CD4-positive, alpha-beta T cell (primary cell): Measurements from ENCODE around the gene ANXA6. TPM values are rescaled to one million over a fixed set of nuclear protein-coding genes. Genes with fewer than 3 reads are reported as not detected.
A peak's percentile ranks its signal among the peaks of the same experiment; 100 is the strongest.

Experiments used
- ATAC-seq: fragments of 200-7000 bp; cut with Tn5 transposase; one replicate; pipeline ENCODE4 v1.10.0; 2022; ENCODE audit warnings: mild to moderate bottlenecking; ENCODE audit not compliant: poor library complexity
- CTCF ChIA-PET: fragments of 350-600 bp; sonication (Branson Sonifier 250); formaldehyde crosslinking; loops from one replicate; lab custom pipeline; 2021; ENCODE audit warnings: antibody characterized with exemption, inconsistent platforms; lab: Charles Lee
- POLR2A ChIA-PET: fragments of 350-600 bp; sonication (Branson Sonifier 250); formaldehyde crosslinking; loops from one replicate; lab custom pipeline; 2021; ENCODE audit warnings: antibody characterized with exemption, inconsistent platforms; lab: Charles Lee
- DNase-seq, 14 experiments: peaks; one replicate each; pipeline ENCODE4 v3.0.0-alpha.2; 2013 to 2020; ENCODE audit warnings: mixed read lengths in 2 of 14
- H3K27ac ChIP-seq, 2 donors: one replicate each; pipeline versions ENCODE4 v1.5.1 to v1.7.0; 2013; ENCODE audit warnings: low read length in 2 of 2, low read depth in 1 of 2, mild to moderate bottlenecking in 1 of 2
- H3K27me3 ChIP-seq, 2 experiments: 1 replicate in 1 of 2; 2 replicates in 1 of 2; pipeline versions ENCODE4 v1.6.1 to v1.7.0; 2013; ENCODE audit warnings: low read length in 2 of 2, control low read depth in 1 of 2, mild to moderate bottlenecking in 1 of 2, moderate library complexity in 1 of 2; ENCODE audit not compliant: insufficient read depth in 2 of 2, control insufficient read depth in 1 of 2
- H3K36me3 ChIP-seq: one replicate; pipeline ENCODE4 v1.6.1; 2013; ENCODE audit warnings: low read length, control low read depth; ENCODE audit not compliant: insufficient read depth
- H3K4me1 ChIP-seq: one replicate; pipeline ENCODE4 v1.6.1; 2013; ENCODE audit warnings: low read length, control low read depth; ENCODE audit not compliant: insufficient read depth
- H3K4me3 ChIP-seq: one replicate; pipeline ENCODE4 v1.5.1; 2013; ENCODE audit warnings: mild to moderate bottlenecking, low read length, moderate library complexity
- H3K9me3 ChIP-seq, 2 experiments: 1 replicate in 1 of 2; 2 replicates in 1 of 2; pipeline versions ENCODE4 v1.6.1 to v1.7.0; 2013; ENCODE audit warnings: low read length in 2 of 2, mild to moderate bottlenecking in 2 of 2, control low read depth in 1 of 2, moderate library complexity in 1 of 2; ENCODE audit not compliant: control insufficient read depth in 1 of 2, insufficient read depth in 1 of 2
- H3K27ac Mint-ChIP-seq: one replicate; pipeline ENCODE4 v1.8.0; 2020; ENCODE audit warnings: mixed read lengths
- H3K27me3 Mint-ChIP-seq: one replicate; pipeline ENCODE4 v1.8.0; 2021; ENCODE audit warnings: mixed read lengths
- H3K36me3 Mint-ChIP-seq: one replicate; pipeline ENCODE4 v1.8.0; 2021; ENCODE audit warnings: low read depth, mixed read lengths
- H3K4me1 Mint-ChIP-seq: one replicate; pipeline ENCODE4 v1.8.0; 2021; ENCODE audit warnings: low read depth, mixed read lengths
- H3K4me3 Mint-ChIP-seq: one replicate; pipeline ENCODE4 v1.8.0; 2020; ENCODE audit warnings: mild to moderate bottlenecking, mixed read lengths
- H3K9me3 Mint-ChIP-seq: one replicate; pipeline ENCODE4 v1.8.0; 2020; ENCODE audit warnings: mixed read lengths
- CTCF ChIP-seq: fragments of 200-600 bp; IDR thresholded peaks from one replicate; pipeline ENCODE4 v1.8.0; 2022; ENCODE audit warnings: antibody characterized with exemption, mild to moderate bottlenecking
- intact Hi-C, 2 experiments: fragments of 100-400 bp; cut with DNase I in 1 of 2; cut with micrococcal nuclease in 1 of 2; formaldehyde crosslinking; loops; one replicate each; pipeline versions ENCODE4 v1.15.1 to v1.9.0; 2023 to 2025; cut with DNase I, micrococcal nuclease
- total RNA-seq, 174 experiments: library from RNA in 2 of 174; stranded (reverse) in 2 of 174; gene quantifications; one replicate each; pipeline ENCODE4 v1.2.3 and lab custom pipeline; 2021 to 2026

ANXA6 gene
- total RNA-seq, 2 experiments from 2014 or later, result 108 to 130 TPM

GRCh38 chr5:151078490-151079262 lies 78.9 kb downstream of the ANXA6 start:
- H3K27ac Mint-ChIP-seq, result peak overlapping the region; percentile 87
- H3K27me3 Mint-ChIP-seq, result no peaks in the 10 kb centered on the region
- no peaks in the 10 kb centered on the region for H3K9me3 Mint-ChIP-seq
- peak in 13 of 14 experiments; percentile 51 to 82 (median 63) for DNase-seq
- Histone ChIP-seq H3K27ac (peak overlapping the region; percentile 73 to 97), H3K4me1 (peaks cover 75% of the 10 kb centered on the region), H3K27me3 (no peaks in the 10 kb centered on the region), H3K36me3 (peaks cover 33% of the 10 kb centered on the region), H3K9me3 (no peaks in the 10 kb centered on the region), H3K4me3 (peak overlapping the region; percentile 85)
- H3K4me3 Mint-ChIP-seq, result peak overlapping the region; percentile 97
- peak; percentile 27 for ATAC-seq
- peaks cover 82% of the 10 kb centered on the region for H3K4me1 Mint-ChIP-seq
- peaks cover 48% of the 10 kb centered on the region for H3K36me3 Mint-ChIP-seq
- intact Hi-C loops, result no loop called here
- TF ChIP-seq CTCF, result no peak
- ChIA-PET CTCF (interaction anchor here (1.4 kb wide), 1 partner anchor 14 kb away, joined by 4 read pairs; no protein-coding TSS in a partner anchor), POLR2A (interaction anchor here (0.7 to 1.9 kb wide), 5 partner anchors 9 to 174 kb away, joined by 3 to 6 read pairs (median 3); partner anchors contain the start of gene GM2A)

- no peak for TF ChIP-seq CTCF
- Histone ChIP-seq H3K9me3 (no peaks in the 10 kb centered on the region), H3K27ac (peak overlapping the region in 1 of 2 donors; percentile 73), H3K4me1 (peaks cover 69% of the 10 kb centered on the region), H3K36me3 (peaks cover 40% of the 10 kb centered on the region), H3K4me3 (peak overlapping the region; percentile 85), H3K27me3 (no peaks in the 10 kb centered on the region)
- ChIA-PET POLR2A (interaction anchor here (0.9 to 1.9 kb wide), 4 partner anchors 12 to 175 kb away, joined by 3 to 6 read pairs (median 3); partner anchors contain the start of gene GM2A), CTCF (interaction anchor here (1.4 kb wide), 1 partner anchor 15 kb away, joined by 4 read pairs; no protein-coding TSS in a partner anchor)
- ATAC-seq (no peak), DNase-seq (no peak)
- peak overlapping the region; percentile 87 for H3K27ac Mint-ChIP-seq
- H3K9me3 Mint-ChIP-seq, result no peaks in the 10 kb centered on the region
- H3K36me3 Mint-ChIP-seq, result peaks cover 48% of the 10 kb centered on the region
- peak overlapping the region; percentile 97 for H3K4me3 Mint-ChIP-seq
- peaks cover 75% of the 10 kb centered on the region for H3K4me1 Mint-ChIP-seq
- intact Hi-C loops, result no loop called here
- no peaks in the 10 kb centered on the region for H3K27me3 Mint-ChIP-seq
Observed at GRCh38 chr5:151077967-151078366, 79.6 kb downstream of the ANXA6 start.

GRCh38 chr5:151077419-151077818 lies 80.2 kb downstream of the ANXA6 start:
- no peaks in the 10 kb centered on the region for H3K27me3 Mint-ChIP-seq
- intact Hi-C loops, result no loop called here
- Histone ChIP-seq H3K4me1 (peaks cover 69% of the 10 kb centered on the region), H3K9me3 (no peaks in the 10 kb centered on the region), H3K4me3 (no peak overlapping the region), H3K27me3 (no peaks in the 10 kb centered on the region), H3K36me3 (peaks cover 40% of the 10 kb centered on the region), H3K27ac (no peak overlapping the region)
- ATAC-seq (no peak), DNase-seq (no peak)
- peak overlapping the region; percentile 74 for H3K4me3 Mint-ChIP-seq
- H3K36me3 Mint-ChIP-seq, result peaks cover 53% of the 10 kb centered on the region
- ChIA-PET CTCF (no interaction called here), POLR2A (no interaction called here)
- no peaks in the 10 kb centered on the region for H3K9me3 Mint-ChIP-seq
- TF ChIP-seq CTCF, result no peak
- peaks cover 73% of the 10 kb centered on the region for H3K4me1 Mint-ChIP-seq
- H3K27ac Mint-ChIP-seq, result peak overlapping the region; percentile 64
